ENCODE results near the gene MPG. TPM values are rescaled to one million over a fixed set of nuclear protein-coding genes. Genes with fewer than 3 reads are reported as not detected.

The MPG gene
- total RNA-seq, 6 experiments from 2014 or later: 92.3 to 104 (median 96.9) TPM

DNA sequence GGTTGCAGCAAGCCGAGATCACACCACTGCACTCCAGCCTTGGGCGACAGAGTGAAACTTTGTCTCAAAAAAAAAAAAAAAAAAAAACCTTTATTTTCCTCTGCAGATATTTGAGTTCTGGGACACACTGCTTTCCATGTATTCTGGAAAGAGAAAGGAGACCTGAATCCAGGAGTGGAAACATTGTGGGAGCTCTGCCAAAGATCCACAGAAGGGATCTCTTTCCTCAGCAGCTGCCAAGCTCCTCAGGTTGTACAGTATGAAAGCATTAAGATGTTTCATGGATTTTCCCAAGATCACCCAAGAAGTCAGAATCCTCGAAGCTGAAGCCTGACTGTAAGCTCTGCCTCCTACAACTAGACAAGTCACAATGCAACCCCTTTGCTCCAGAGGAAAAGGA is 47.0 kb downstream of the MPG start:
- no peak overlapping the region for H3K27ac Mint-ChIP-seq
- H3K4me3 Mint-ChIP-seq: no peak overlapping the region
- TF ChIP-seq, protein P1, sequence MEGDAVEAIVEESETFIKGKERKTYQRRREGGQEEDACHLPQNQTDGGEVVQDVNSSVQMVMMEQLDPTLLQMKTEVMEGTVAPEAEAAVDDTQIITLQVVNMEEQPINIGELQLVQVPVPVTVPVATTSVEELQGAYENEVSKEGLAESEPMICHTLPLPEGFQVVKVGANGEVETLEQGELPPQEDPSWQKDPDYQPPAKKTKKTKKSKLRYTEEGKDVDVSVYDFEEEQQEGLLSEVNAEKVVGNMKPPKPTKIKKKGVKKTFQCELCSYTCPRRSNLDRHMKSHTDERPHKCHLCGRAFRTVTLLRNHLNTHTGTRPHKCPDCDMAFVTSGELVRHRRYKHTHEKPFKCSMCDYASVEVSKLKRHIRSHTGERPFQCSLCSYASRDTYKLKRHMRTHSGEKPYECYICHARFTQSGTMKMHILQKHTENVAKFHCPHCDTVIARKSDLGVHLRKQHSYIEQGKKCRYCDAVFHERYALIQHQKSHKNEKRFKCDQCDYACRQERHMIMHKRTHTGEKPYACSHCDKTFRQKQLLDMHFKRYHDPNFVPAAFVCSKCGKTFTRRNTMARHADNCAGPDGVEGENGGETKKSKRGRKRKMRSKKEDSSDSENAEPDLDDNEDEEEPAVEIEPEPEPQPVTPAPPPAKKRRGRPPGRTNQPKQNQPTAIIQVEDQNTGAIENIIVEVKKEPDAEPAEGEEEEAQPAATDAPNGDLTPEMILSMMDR (IDR thresholded peaks at IDR 0.05): no peak
- H3K36me3 Mint-ChIP-seq (ENCODE audit: low read depth): no peaks in the 10 kb centered on the region
- peaks cover 5% of the 10 kb centered on the region for H3K4me1 Mint-ChIP-seq (ENCODE audit: low read depth)
- no peaks in the 10 kb centered on the region for H3K9me3 Mint-ChIP-seq
- H3K27me3 Mint-ChIP-seq (ENCODE audit: insufficient read depth): no peaks in the 10 kb centered on the region; the same call in 1 of the 2 replicates
- DNase-seq: no peak

- no peak for DNase-seq
- no peak overlapping the region for H3K27ac Mint-ChIP-seq
- TF ChIP-seq, protein P1 (IDR thresholded peaks at IDR 0.05): no peak
- no peaks in the 10 kb centered on the region for H3K9me3 Mint-ChIP-seq
- peaks cover 10% of the 10 kb centered on the region for H3K4me1 Mint-ChIP-seq (ENCODE audit: low read depth)
- H3K4me3 Mint-ChIP-seq: no peak overlapping the region
- no peaks in the 10 kb centered on the region; the same call in 1 of the 2 replicates for H3K27me3 Mint-ChIP-seq (ENCODE audit: insufficient read depth)
- H3K36me3 Mint-ChIP-seq (ENCODE audit: low read depth): peaks cover 4% of the 10 kb centered on the region; the same call in 1 of the 2 replicates
Measured at GRCh38 chr16:129075-129474, 51.0 kb downstream of the MPG start.

GRCh38 chr16:130533-131173 is 52.6 kb downstream of the MPG start:
- Mint-ChIP-seq H3K9me3 (no peaks in the 10 kb centered on the region), H3K4me1 (ENCODE audit: low read depth) (peaks cover 14% of the 10 kb centered on the region), H3K27ac (no peak overlapping the region), H3K4me3 (no peak overlapping the region), H3K36me3 (ENCODE audit: low read depth) (peaks cover 11% of the 10 kb centered on the region), H3K27me3 (ENCODE audit: insufficient read depth) (no peaks in the 10 kb centered on the region; the same call in 1 of the 2 replicates)
- DNase-seq: no peak
- TF ChIP-seq, protein P1 (IDR thresholded peaks at IDR 0.05): no peak

GRCh38 chr16:132120-132519 is 54.1 kb downstream of the MPG start:
- H3K27me3 Mint-ChIP-seq (ENCODE audit: insufficient read depth): no peaks in the 10 kb centered on the region; the same call in 1 of the 2 replicates
- DNase-seq: no peak
- H3K9me3 Mint-ChIP-seq: no peaks in the 10 kb centered on the region
- TF ChIP-seq, protein P1 (IDR thresholded peaks at IDR 0.05): no peak
- H3K36me3 Mint-ChIP-seq (ENCODE audit: low read depth): peaks cover 17% of the 10 kb centered on the region
- no peak overlapping the region for H3K27ac Mint-ChIP-seq
- H3K4me1 Mint-ChIP-seq (ENCODE audit: low read depth): peaks cover 21% of the 10 kb centered on the region
- no peak overlapping the region for H3K4me3 Mint-ChIP-seq

DNA sequence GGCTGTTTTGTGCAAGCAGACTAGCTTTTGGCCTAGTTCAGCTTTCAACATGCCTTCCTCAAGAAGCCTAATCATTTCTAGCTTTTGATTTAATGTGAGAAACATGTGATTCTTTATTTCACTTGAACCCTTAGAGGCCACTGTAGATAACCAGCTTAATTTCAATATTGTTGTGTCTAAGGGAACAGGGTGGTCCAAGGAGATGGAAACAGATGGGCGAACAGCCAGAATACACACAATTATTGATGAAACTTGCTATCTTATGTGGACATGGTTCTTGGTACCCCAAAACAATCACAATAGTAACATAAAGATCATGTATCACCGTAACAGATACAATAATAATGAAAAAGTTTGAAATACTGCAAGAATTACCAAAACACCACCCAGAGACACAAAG is 55.7 kb downstream of the MPG start:
- no peak for DNase-seq
- TF ChIP-seq, protein P1 (IDR thresholded peaks at IDR 0.05): no peak
- no peak overlapping the region for H3K27ac Mint-ChIP-seq
- H3K9me3 Mint-ChIP-seq: no peaks in the 10 kb centered on the region
- peaks cover 19% of the 10 kb centered on the region for H3K36me3 Mint-ChIP-seq (ENCODE audit: low read depth)
- no peaks in the 10 kb centered on the region; the same call in 1 of the 2 replicates for H3K27me3 Mint-ChIP-seq (ENCODE audit: insufficient read depth)
- no peak overlapping the region for H3K4me3 Mint-ChIP-seq
- H3K4me1 Mint-ChIP-seq (ENCODE audit: low read depth): peaks cover 21% of the 10 kb centered on the region

Other genes starting within 250 kb of the MPG start
- 10 to 100 TPM; 18.9 to 24.7 (median 19.8) TPM for gene POLR3K, start 24.6 kb upstream of the MPG start, total RNA-seq (2021; fragmentation: NEBNext Ultra II Directional; extraction: Animal tissue kit (Norgen Biotek cat#: 25700))
- gene SNRNP25, start 24.4 kb upstream of the MPG start, total RNA-seq (2021; fragmentation: NEBNext Ultra II Directional; extraction: Animal tissue kit (Norgen Biotek cat#: 25700)): 10 to 100 TPM; 40.3 to 53.1 (median 44.0) TPM
- gene RHBDF1, start 5.6 kb upstream of the MPG start, total RNA-seq (2021; fragmentation: NEBNext Ultra II Directional; extraction: Animal tissue kit (Norgen Biotek cat#: 25700)): 10 to 100 TPM; 54.9 to 65.8 (median 60.0) TPM
- 10 to 100 TPM; 33.9 to 40.9 (median 37.1) TPM for gene NPRL3, start 60.4 kb downstream of the MPG start, total RNA-seq (2021; fragmentation: NEBNext Ultra II Directional; extraction: Animal tissue kit (Norgen Biotek cat#: 25700))
- not detected for gene HBZ, start 74.4 kb downstream of the MPG start, total RNA-seq (2021; fragmentation: NEBNext Ultra II Directional; extraction: Animal tissue kit (Norgen Biotek cat#: 25700))
- not detected for gene HBM, start 87.8 kb downstream of the MPG start, total RNA-seq (2021; fragmentation: NEBNext Ultra II Directional; extraction: Animal tissue kit (Norgen Biotek cat#: 25700))
- gene HBA2, start 94.7 kb downstream of the MPG start, total RNA-seq (2021; fragmentation: NEBNext Ultra II Directional; extraction: Animal tissue kit (Norgen Biotek cat#: 25700)): not detected
- not detected for gene HBA1, start 98.5 kb downstream of the MPG start, total RNA-seq (2021; fragmentation: NEBNext Ultra II Directional; extraction: Animal tissue kit (Norgen Biotek cat#: 25700))
- gene HBQ1, start 102.2 kb downstream of the MPG start, total RNA-seq (2021; fragmentation: NEBNext Ultra II Directional; extraction: Animal tissue kit (Norgen Biotek cat#: 25700)): under 1 TPM in 1 of 6 experiments, not detected in 5; 0.47 TPM
- 10 to 100 TPM; 35.8 to 47.5 (median 41.7) TPM for gene LUC7L, start 151.2 kb downstream of the MPG start, total RNA-seq (2021; fragmentation: NEBNext Ultra II Directional; extraction: Animal tissue kit (Norgen Biotek cat#: 25700))
- gene FAM234A, start 156.6 kb downstream of the MPG start, total RNA-seq (2021; fragmentation: NEBNext Ultra II Directional; extraction: Animal tissue kit (Norgen Biotek cat#: 25700)): 100 to 1,000 TPM in 2 of 6 experiments, 10 to 100 TPM in 4; 83.6 to 113 (median 87.7) TPM
- 1 to 10 TPM; 1.5 to 3.5 (median 2.3) TPM for gene RGS11, start 197.7 kb downstream of the MPG start, total RNA-seq (2021; fragmentation: NEBNext Ultra II Directional; extraction: Animal tissue kit (Norgen Biotek cat#: 25700))
- not detected for gene ARHGDIG, start 202.4 kb downstream of the MPG start, total RNA-seq (2021; fragmentation: NEBNext Ultra II Directional; extraction: Animal tissue kit (Norgen Biotek cat#: 25700))
- gene PDIA2, start 204.9 kb downstream of the MPG start, total RNA-seq (2021; fragmentation: NEBNext Ultra II Directional; extraction: Animal tissue kit (Norgen Biotek cat#: 25700)): not detected

Measured in HFFc6 (cell line).